ENCODE data around the gene BCAP31.
"Not testable (repeated sequence)": the region's sequence is repeated elsewhere in the genome, so short reads cannot be mapped to it uniquely, and the experiment has no call there.

Gene BCAP31

DNA sequence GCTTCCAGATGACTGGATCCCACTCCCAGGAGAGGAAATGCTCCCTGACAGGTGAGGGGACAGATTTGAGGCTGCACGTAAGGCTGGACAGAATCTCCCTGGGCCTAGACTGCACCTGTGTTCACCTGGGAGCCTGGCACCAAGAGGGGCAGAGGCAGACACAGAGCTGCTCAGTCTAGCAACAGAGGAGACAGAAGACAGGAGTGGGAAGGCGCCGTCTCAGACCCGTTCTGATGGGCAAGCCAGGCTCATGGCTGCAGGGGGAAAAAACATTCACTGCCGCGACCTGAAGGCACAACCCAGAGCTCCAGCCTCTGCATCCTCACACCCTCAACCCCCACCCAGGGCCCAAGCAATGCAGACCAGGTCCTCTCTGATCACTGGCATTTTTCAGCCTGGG is 16.8 kb downstream of the BCAP31 start:
- DNase-seq = no peak

DNA sequence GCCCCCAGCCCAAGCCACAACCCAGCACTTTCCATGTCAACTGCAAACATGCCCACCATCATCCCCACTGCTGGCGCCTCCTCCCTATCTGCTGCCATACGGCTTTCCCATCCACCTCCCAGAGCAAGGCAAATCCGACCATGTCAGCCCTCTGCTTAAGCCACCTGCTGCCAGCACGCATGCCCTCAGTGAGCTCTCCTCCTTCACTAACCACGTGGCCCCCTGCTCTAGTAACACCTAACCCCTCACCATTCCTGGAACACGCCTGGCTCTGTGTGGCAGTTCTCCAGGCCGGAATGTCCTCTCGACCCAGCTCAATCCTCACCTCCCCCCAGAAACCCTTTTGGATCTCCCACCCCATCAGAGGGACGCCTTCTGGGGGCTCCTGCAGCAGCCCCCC is 17.4 kb downstream of the BCAP31 start:
- no peak for DNase-seq

DNA sequence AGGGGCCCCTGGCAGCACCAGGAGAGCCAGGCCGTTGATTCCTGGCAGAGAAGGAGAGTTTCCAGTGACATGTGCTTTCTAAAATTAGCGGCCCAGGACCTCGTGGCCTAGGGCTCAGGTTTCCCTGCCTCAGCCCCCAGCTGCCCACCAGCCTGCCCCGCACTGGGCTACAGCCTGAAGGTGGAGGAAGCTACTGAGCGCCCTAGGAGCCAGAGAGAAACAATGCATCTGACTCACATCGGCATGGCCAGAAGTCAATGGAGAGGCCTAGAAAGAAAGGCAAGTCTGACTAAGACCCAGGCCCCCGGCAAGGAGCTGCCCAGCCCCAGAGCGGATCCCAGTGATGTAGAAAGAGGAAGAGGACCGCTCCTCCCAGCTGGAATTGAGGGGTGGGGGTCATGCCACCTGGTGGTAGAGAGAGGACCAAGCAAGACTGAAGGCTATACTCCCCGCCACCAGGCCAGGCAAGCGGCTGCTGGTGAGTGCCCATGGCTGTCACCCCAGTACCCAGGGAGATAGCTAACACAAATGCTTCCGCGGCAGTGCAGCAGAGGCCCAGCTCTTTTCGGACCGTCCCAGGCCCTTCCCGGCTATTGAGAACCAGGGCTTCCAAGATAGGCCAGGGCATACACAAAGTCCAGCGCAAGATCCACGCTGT is 18.7 kb downstream of the BCAP31 start:
- DNase-seq = not testable (repeated sequence)

DNA sequence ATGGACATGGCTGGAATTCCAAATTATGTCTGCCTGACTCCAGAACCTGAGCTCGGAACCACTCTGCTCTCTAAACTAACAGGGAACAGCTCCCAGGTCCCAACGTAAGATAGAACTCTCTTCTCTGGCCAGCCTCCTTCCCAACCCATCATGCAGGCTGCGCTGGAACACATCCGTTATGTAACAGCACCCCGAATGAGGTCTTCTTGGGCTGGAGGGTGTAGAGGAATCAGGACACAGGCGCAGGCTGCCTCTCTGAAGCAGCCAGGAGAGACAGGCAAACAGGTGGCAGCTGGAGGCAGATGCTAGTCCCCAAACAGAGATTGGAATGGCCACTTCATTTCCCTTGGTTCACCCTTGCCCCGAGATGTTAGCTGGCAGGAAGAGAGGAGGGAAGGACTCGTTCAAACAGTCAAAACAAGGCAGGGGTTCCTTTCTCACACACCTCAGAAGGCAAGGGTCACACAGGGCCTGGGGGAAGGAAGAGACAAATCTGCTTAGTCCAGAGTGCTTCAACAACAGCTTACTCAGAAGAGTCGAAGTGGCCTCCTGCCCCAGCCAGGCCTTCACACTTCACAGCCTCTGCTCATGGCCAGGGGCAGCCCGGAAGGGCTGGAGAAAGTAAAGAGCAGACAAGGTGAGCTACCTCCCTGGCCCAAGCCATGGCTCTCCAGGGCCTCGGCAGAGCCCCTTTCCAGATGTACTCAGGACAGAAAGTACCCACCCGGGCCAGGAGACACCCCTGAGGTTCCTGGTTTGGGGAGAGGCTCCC is 19.4 kb downstream of the BCAP31 start:
- not testable (repeated sequence) for DNase-seq

DNA sequence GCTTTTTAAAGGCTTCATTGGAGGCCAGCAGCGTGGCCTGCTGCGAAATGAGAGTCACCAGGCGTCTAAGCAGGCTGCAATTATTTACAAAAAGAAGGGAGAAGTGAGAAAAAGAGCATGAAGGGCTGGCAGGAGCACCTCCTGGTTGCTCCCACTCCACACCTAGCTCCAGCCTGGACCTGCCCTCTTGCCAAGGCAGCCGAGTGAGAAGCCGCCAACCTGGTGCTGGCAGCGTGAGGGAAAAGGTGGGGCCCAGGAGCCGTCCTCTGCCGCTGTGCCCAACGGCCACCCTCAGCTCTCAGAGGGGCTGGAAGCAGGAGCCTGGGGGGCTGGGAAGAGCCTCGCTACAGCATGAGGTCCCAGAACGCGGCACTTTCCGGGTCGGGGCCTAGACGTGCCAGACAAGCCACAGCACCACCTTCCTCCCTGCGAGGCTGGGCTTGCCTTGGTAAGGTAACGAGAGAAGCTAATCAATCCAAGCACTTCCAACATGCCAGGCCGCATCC is 20.1 kb downstream of the BCAP31 start:
- DNase-seq = no peak

DNA sequence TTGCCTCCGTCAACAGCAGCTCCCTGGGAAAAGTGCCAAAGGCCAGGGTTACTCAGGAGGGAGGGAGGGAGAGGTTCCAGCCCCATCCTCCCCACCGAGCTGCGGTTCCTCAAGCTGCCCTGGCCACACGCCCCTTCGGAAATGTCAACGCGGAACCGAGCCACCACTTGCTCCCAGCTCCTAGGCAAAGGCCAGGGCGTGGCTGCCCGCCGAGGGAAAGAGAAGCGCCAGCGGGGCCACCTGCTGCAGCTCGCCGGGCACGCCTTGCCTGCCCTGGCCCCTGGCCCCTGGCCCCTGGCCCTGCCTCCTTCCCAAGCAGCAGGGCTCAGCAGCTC is 21.2 kb downstream of the BCAP31 start:
- DNase-seq = no peak

DNA sequence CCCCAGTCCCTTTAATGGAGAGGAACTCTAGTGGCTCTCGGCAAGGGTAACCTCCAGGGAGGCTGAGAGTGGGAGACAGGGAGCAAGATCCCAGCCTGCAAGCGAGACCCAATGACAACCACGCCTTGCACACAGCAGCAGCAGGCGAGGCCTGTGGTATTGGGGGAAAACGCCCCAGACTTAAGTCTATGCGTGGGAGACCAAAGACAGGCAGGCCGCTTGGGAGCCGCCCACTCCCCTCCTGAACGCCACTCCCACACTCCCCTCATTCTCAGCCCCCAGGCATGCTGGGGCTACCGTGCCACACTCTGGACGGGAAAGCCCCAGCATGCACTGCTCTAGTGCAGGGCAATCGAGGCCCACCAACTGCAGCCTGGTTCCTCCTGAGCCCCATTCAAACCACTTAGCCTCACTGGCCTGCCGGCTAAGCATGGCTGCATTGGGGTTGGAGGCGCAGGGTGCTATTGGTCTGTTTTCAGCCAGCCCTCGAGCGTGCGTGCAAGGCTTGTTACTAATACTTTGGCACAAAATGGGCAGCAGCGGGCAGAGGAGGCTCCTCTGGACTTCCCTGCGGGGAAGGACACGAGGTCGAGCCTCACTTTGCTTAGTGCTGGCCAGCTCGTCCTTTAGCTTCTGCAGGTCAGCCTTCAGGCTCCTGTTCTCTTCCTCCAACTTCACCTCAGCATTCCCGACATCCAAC is 21.7 kb downstream of the BCAP31 start:
- DNase-seq = no peak

DNA sequence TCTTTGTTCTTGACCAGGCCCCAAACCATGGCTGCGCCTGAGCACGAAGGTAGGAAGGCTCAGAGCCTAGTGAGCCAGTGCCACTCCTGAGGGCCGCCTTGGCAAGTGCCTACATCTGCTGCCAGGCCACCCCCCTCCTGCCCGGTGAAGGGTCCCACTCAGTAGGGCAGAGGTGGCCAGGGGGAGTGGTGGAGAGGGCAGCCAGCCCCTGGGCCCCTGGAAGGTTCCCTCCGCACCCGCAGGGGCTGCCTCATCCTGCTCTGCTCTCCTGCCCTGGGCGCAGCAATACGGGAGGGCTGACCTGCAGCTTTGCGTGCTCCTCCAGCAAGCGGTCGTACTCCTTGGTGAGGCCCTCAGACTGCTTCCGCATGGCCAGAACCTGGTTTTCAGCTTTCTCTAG is 22.5 kb downstream of the BCAP31 start:
- no peak for DNase-seq

DNA sequence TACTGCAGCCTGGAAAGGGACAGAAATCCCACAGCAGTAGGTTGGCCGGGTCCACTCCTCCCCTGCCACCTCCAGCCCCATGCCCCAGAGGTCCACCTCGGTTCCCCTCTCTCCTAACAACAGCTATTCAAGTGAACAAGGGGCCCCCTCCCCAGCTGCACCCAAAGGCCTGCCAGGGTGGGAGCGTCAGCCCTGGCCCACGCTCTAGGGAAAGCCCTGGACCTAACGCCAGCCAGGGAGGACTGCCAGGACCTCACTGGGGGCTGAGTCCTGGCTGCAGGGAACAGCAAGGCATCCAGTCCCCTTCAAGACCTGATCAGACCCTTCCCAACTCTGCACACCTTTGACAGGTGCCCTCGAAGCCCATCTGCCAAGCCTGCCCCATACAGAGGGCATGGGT is 23.2 kb downstream of the BCAP31 start:
- no peak for DNase-seq

DNA sequence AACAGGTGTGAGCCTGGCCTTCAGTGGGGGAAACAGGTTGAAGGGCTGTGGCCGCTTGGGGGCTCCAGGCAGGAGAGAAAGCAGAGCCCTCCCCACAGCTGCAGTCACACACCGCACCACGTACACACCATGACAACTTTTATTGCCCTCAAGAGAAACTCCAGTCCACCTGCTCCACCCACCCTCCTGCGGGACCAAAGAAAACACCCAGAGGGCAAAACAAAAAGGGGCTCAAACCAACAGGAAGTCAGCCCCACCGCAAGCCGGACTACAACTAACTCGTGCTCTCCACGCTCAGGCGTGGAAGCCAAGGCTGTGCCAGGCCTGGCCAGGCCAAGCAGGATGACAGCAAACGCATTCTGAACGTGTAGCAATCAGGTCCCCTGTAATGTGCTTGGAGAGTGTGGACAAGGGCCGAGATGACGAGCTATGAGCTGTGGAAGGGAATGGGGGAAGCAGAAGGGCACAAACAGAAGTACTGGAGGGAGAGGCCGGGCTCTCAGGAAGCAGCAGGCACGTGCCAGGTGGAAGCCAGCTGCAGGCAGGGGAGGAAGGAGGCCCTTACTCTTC is 23.7 kb downstream of the BCAP31 start:
- DNase-seq = no peak

DNA sequence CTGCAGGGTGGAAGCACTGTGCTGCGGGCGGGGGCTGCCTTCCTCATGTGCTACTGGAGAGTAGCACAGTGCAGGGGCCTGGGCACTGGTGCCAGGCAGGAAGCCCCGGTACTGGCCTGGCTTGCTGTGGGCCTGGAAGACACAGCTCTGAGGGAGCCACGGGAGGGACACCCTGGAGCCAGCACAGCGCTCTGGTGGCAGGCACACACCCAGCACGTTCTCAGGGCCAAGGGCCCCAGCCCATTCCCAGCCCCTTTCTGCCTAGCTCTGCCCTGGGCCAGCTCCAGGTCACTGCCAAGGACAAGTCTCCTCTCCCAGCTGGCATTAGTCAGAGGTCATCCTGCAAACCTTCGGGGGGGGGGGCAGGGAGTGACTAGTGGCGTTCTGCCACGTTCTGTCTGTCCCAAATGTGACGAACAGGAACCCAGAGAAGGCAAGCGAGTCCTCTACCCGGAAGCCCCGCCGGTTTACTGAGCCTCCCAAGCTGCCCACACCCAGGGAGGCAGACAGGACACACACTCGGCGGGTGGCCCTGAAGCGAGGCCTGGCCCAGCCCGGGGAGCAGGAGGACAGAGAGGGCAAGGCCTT is 24.3 kb downstream of the BCAP31 start:
- not testable (repeated sequence) for DNase-seq

DNA sequence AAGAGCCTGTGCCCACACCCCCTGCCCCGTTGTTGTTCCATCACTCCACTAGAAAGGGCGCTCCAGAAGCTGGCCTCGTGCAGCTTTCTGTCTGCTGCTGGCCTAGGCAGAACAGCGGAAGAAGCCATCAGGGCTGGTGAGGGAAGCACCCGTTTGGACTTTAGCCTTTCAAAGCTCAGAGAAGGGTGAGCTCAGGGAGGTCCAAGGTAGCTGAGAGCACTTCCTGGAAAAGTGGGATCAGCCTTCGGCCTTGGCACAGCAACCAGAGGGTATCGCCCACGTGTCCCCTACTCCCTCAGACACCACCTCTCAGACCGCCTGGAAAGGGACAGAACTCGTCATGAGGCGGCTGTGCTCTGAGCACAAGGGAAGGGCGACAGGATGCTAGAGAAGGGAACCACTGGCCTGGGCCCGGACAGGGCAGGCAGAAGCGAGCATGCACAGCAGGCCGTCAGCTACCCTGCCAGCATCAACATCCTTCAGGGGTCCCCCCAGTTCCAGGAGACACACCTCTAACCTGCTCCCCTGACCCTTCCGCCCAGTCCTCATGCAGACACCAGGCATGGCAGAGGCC is 24.9 kb downstream of the BCAP31 start:
- DNase-seq = not testable (repeated sequence)

DNA sequence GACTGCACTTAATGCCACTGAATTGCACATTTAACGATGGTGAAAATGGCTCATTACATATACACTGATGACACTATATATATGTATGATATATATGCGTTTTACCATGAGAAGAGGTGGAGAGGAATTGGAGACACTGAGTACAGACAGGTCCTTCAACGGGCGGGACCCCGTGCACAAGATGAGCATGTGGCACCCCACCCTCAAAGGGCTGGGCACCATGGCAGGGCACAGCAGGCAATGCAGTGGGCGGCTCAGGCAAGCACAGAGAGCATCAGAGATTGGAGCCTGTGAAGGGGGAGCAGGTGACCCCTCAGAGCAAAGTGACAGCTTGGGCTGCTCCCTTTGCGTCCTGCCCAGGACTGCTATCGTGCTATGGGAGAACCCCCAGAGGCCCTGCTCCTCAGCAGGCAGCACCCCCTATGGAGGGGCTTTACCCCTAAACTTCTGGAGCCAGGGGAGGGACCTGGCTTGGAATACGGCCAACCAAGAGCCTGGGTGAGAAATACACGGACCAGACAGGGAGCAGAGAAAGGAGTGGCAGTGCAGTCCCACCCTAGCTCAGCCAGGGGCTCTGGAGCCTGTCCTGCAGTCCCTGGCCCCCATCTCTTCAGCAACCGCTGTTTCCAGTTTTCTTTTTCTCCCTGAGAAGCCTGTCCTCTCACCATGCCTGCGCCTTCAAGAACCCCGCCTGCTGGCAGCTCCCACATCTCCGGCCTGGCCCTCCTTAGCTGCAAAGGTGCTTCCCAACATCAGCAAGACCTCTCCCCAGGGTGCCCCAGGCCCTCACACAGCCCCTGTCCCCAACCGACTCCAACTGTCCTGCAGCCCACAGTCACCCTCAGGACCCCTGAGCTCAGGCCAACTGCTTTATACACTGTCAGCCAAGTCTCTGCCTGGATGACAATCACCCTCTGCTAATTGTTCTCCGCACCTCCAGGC is 26.0 kb downstream of the BCAP31 start:
- no peak for DNase-seq

DNA sequence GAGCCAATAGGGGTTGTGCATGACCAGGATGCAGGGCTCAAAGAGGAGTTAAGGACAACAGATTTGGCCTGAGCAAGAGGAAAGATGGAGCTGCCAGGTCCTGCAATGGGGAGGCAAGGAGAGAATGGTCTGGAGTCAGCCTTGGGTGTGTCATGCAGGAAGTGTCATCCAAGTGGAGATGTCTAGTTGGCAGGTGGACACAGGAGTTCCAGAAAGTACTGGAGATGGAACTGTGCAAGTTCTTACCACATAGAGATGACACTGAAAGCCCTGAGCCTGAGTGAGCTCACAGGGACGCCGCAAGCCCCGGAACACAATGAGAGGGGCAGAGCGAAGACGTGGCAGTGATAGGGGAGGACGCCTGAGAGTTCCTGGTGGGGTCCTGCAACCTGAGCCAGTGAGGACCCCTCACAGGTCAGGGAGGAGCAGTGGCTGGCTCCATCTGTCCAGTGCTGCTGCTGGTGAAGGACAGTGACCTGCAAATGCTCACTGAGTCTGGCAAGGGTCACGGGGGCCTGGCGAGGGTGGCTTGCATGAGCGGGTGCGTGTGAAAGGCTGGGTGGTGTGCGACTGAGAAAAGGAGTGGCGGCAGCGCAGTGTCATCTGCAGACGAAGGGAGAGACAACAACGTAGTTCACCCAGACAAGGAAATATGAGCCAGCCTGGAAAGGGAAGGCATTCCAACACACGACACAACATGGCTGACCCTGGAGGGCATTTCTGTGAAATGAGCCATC is 27.0 kb downstream of the BCAP31 start:
- not testable (repeated sequence) for DNase-seq

DNA sequence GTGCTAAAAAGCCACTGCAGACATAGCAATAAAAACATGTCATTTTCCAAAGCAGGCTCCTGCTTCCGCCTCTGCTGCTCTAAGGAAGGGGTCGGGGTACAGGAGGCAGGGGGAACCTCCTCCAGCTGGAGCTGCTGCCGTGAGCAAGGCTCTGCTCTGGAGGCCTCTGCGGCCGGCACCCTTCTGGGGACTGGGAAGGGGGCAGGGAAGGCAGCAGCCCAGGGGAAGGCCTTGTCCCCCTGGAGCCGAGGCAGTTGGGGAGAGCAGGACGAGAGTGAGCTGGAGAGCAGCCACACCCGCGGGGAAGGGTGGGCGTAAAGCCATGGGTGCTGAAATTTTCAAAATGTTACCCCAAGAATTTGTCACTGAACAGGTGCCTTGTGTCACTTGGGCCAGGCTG is 27.6 kb downstream of the BCAP31 start:
- DNase-seq = not testable (repeated sequence)

DNA sequence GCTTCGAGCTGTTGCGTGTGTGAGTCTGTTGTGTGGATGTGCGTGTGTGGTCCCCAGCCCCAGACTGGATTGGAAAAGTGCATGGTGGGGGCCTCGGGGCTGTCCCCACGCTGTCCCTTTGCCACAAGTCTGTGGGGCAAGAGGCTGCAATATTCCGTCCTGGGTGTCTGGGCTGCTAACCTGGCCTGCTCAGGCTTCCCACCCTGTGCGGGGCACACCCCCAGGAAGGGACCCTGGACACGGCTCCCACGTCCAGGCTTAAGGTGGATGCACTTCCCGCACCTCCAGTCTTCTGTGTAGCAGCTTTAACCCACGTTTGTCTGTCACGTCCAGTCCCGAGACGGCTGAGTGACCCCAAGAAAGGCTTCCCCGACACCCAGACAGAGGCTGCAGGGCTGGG is 28.1 kb downstream of the BCAP31 start:
- DNase-seq = no peak

DNA sequence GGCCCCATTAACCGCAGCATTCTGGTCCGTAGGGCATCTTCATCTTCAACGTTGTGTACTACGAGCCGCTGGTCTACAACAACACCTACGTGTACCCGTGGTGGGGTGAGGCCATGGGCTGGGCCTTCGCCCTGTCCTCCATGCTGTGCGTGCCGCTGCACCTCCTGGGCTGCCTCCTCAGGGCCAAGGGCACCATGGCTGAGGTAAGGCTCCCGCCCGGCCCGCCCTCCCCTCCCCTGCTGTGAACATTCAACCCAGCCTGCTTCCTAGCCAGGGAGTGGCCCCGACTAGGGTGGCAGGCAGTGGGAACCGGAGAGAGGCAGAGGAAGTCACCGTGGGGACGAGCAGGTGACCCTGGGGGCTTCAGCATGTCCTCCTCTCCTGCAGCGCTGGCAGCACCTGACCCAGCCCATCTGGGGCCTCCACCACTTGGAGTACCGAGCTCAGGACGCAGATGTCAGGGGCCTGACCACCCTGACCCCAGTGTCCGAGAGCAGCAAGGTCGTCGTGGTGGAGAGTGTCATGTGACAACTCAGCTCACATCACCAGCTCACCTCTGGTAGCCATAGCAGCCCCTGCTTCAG is 29.4 kb downstream of the BCAP31 start:
- no peak for DNase-seq

DNA sequence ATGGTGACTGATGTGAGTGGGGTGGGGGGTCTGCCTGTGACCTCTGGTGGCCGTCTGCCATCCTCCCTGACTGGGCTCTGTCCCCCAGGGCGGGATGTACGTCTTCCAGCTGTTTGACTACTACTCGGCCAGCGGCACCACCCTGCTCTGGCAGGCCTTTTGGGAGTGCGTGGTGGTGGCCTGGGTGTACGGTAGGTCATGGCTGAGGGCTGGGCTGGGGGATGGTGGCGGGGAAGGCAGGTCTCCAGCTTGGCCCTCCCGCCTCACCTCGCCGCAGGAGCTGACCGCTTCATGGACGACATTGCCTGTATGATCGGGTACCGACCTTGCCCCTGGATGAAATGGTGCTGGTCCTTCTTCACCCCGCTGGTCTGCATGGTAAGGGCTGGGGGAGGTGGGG is 29.9 kb downstream of the BCAP31 start:
- not testable (repeated sequence) for DNase-seq

DNA sequence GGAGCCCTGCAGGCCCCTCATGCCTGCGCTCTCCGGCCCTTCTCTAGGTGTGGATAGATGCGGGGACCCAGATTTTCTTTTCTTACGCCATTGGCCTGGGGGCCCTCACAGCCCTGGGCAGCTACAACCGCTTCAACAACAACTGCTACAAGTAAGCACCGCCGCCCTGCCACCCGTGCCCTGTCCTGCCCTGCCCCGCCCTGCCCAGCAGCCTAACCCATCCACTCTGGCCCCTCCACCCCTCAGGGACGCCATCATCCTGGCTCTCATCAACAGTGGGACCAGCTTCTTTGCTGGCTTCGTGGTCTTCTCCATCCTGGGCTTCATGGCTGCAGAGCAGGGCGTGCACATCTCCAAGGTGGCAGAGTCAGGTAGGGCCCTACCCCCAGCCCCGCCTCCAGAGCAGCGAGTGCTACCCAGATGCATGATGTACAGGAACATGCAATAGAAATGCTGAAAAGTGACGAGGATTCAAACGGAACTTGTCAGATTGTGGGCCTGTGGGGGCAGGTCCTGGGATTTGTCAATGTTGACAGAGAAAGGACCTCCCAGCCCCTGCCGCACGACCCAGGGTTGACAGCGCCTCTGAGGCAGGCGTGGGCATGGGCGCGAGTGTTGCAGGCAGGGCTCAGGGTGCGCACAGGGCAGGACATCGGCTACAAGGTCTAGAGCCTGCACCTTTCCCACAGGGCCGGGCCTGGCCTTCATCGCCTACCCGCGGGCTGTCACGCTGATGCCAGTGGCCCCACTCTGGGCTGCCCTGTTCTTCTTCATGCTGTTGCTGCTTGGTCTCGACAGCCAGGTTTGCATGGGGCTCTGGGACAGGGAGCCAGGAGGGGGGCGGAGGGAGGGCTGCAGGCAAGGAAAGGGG is 30.7 kb downstream of the BCAP31 start:
- no peak for DNase-seq

Data from HCEC 1CT (cell line).